ENCODE results near the gene DIPK1A. TPM values are rescaled to one million over a fixed set of nuclear protein-coding genes. Genes with fewer than 3 reads are reported as not detected.

Gene DIPK1A
- polyA plus RNA-seq, 1 donor from 2014 or later = 10.0 TPM

- Histone ChIP-seq H3K9me2 (ENCODE audit: insufficient read depth, low read length) (no peaks in the 10 kb centered on the region), H3K36me3 (ENCODE audit: insufficient read depth, low read length) (no peaks in the 10 kb centered on the region), H3K9me3 (ENCODE audit: low read length) (no peaks in the 10 kb centered on the region), H3K79me2 (replicated peaks; ENCODE audit: insufficient read depth, low read length) (no peaks in the 10 kb centered on the region), H2AFZ (ENCODE audit: low read depth, low read length) (no peak overlapping the region), H3K27me3 (ENCODE audit: insufficient read depth, low read depth, low read length) (no peaks in the 10 kb centered on the region), H3K4me3 (ENCODE audit: low read length) (no peak overlapping the region), H3K27ac (ENCODE audit: low read length) (peak overlapping the region; percentile 76), H3K4me2 (ENCODE audit: low read length) (no peak overlapping the region), H4K20me1 (ENCODE audit: insufficient read depth) (no peaks in the 10 kb centered on the region), H3F3A (ENCODE audit: insufficient read depth, low read length, poor library complexity, severe bottlenecking) (no peaks in the 10 kb centered on the region), H3K9ac (ENCODE audit: low read length) (no peak overlapping the region)
- TF ChIP-seq EZH2 (IDR thresholded peaks at IDR 0.05; ENCODE audit: borderline replicate concordance, insufficient read depth, low read length, poor library complexity, severe bottlenecking) (no peak), TAF1 (IDR thresholded peaks at IDR 0.05; ENCODE audit: low read depth) (no peak)
Observed at GRCh38 chr1:93005252-93005598, 44.0 kb upstream of the DIPK1A start.

GRCh38 chr1:93004566-93005251 is 43.4 kb upstream of the DIPK1A start:
- H3K79me2 ChIP-seq (replicated peaks; ENCODE audit: insufficient read depth, low read length) = no peaks in the 10 kb centered on the region
- H4K20me1 ChIP-seq (ENCODE audit: insufficient read depth) = no peaks in the 10 kb centered on the region
- peak overlapping the region; percentile 4 for H3K4me2 ChIP-seq (ENCODE audit: low read length)
- H3K4me3 ChIP-seq (ENCODE audit: low read length) = no peak overlapping the region
- no peaks in the 10 kb centered on the region for H3K9me2 ChIP-seq (ENCODE audit: insufficient read depth, low read length)
- H3K36me3 ChIP-seq (ENCODE audit: insufficient read depth, low read length) = no peaks in the 10 kb centered on the region
- peak overlapping the region; percentile 11 for H2AFZ ChIP-seq (ENCODE audit: low read depth, low read length)
- peak overlapping the region; percentile 76 for H3K27ac ChIP-seq (ENCODE audit: low read length)
- no peaks in the 10 kb centered on the region for H3K9me3 ChIP-seq (ENCODE audit: low read length)
- no peak for TF ChIP-seq SMC3 (conservative IDR thresholded peaks at IDR 0.05; ENCODE audit: poor library complexity)
- no peak for TF ChIP-seq REST (IDR thresholded peaks at IDR 0.05; ENCODE audit: borderline replicate concordance)
- no peak for TF ChIP-seq EP300 (conservative IDR thresholded peaks at IDR 0.05; ENCODE audit: poor library complexity, severe bottlenecking)
- TF ChIP-seq RAD21 (conservative IDR thresholded peaks at IDR 0.05) = no peak
- TF ChIP-seq TAF1 (IDR thresholded peaks at IDR 0.05; ENCODE audit: low read depth) = no peak
- TF ChIP-seq POLR2AphosphoS5 (IDR thresholded peaks at IDR 0.05) = no peak
- TF ChIP-seq EZH2 (IDR thresholded peaks at IDR 0.05; ENCODE audit: borderline replicate concordance, insufficient read depth, low read length, poor library complexity, severe bottlenecking) = no peak
- no peak for TF ChIP-seq CTCF (IDR thresholded peaks at IDR 0.05; ENCODE audit: poor library complexity, severe bottlenecking)
- TF ChIP-seq MXI1 (conservative IDR thresholded peaks at IDR 0.05; ENCODE audit: poor library complexity, severe bottlenecking) = no peak
- no peaks in the 10 kb centered on the region for H3K27me3 ChIP-seq (ENCODE audit: insufficient read depth, low read depth, low read length)
- H3F3A ChIP-seq (ENCODE audit: insufficient read depth, low read length, poor library complexity, severe bottlenecking) = no peaks in the 10 kb centered on the region
- peak overlapping the region; percentile 14 for H3K9ac ChIP-seq (ENCODE audit: low read length)

Data from neural cell (in vitro differentiated cells).